SK-MEL-5 (cell line): ENCODE data around the gene MAP3K13. TPM values are rescaled to one million over a fixed set of nuclear protein-coding genes. Genes with fewer than 3 reads are reported as not detected.
"Not testable (repeated sequence)": the region's sequence is repeated elsewhere in the genome, so short reads cannot be mapped to it uniquely, and the experiment has no call there.

ENCODE experiments used
- DNase-seq: peaks from one replicate; pipeline ENCODE4 v3.0.0-alpha.2; 2016; ENCODE audit warnings: low read depth, low spot score
- in situ Hi-C: cut with HindIII; loops from 2 replicates; pipeline ENCODE4 v1.10.0; 2016; ENCODE audit warnings: low sequenced_read_pairs, high pct_unique_total_duplicates, low pct_unique_long_range_greater_than_20kb
- total RNA-seq: library from RNA; depleted of rRNA; stranded (reverse); fragments of >200 nt; shearing (Covaris generic); gene quantifications from 2 replicates; pipeline ENCODE4 v1.2.3, GENCODE V29; 2014

MAP3K13 gene
- total RNA-seq, 1 experiment from 2014 or later = 26.2 TPM

- in situ Hi-C loops = no loop called here
- no peak for DNase-seq
Measured at GRCh38 chr3:185381320-185382058, 18.6 kb downstream of the MAP3K13 start.

GRCh38 chr3:185382154-185382553 lies 19.2 kb downstream of the MAP3K13 start:
- DNase-seq = no peak
- in situ Hi-C loops = no loop called here

- in situ Hi-C loops, DNase-seq: not testable (repeated sequence)
Measured at GRCh38 chr3:185386515-185386914, 23.6 kb downstream of the MAP3K13 start.

GRCh38 chr3:185387646-185388045 lies 24.7 kb downstream of the MAP3K13 start:
- in situ Hi-C loops = no loop called here

GRCh38 chr3:185393055-185393454 lies 30.1 kb downstream of the MAP3K13 start:
- DNase-seq = no peak
- in situ Hi-C loops = no loop called here

More at GRCh38 chr3:185387646-185388045, 24.7 kb downstream of the MAP3K13 start:
- no peak for DNase-seq

GRCh38 chr3:185397676-185398075 lies 34.7 kb downstream of the MAP3K13 start:
- no peak for DNase-seq
- in situ Hi-C loops = no loop called here

GRCh38 chr3:185399737-185400667 lies 37.1 kb downstream of the MAP3K13 start:
- in situ Hi-C loops = no loop called here

GRCh38 chr3:185400866-185401265 lies 37.9 kb downstream of the MAP3K13 start:
- no peak for DNase-seq
- in situ Hi-C loops = no loop called here

More at GRCh38 chr3:185399737-185400667, 37.1 kb downstream of the MAP3K13 start:
- DNase-seq = no peak

- DNase-seq = no peak
- in situ Hi-C loops = no loop called here
Measured at GRCh38 chr3:185401319-185401955, 38.5 kb downstream of the MAP3K13 start.

- in situ Hi-C loops = no loop called here
Measured at GRCh38 chr3:185402561-185402960, 39.6 kb downstream of the MAP3K13 start.

GRCh38 chr3:185403002-185403401 lies 40.1 kb downstream of the MAP3K13 start:
- in situ Hi-C loops = no loop called here
- no peak for DNase-seq

More at GRCh38 chr3:185402561-185402960, 39.6 kb downstream of the MAP3K13 start:
- DNase-seq = no peak

GRCh38 chr3:185405243-185405642 lies 42.3 kb downstream of the MAP3K13 start:
- DNase-seq = no peak
- in situ Hi-C loops = no loop called here

GRCh38 chr3:185405664-185406063 lies 42.7 kb downstream of the MAP3K13 start:
- no peak for DNase-seq

GRCh38 chr3:185406121-185406620 lies 43.2 kb downstream of the MAP3K13 start:
- no peak for DNase-seq
- in situ Hi-C loops = no loop called here

More at GRCh38 chr3:185405664-185406063, 42.7 kb downstream of the MAP3K13 start:
- in situ Hi-C loops = no loop called here

- in situ Hi-C loops = no loop called here
- DNase-seq = no peak
Measured at GRCh38 chr3:185409957-185410356, 47.0 kb downstream of the MAP3K13 start.

GRCh38 chr3:185411133-185411532 lies 48.2 kb downstream of the MAP3K13 start:
- in situ Hi-C loops = no loop called here
- no peak for DNase-seq

- DNase-seq = no peak
- in situ Hi-C loops = no loop called here
Measured at GRCh38 chr3:185416513-185416912, 53.6 kb downstream of the MAP3K13 start.

- DNase-seq, in situ Hi-C loops: not testable (repeated sequence)
Measured at GRCh38 chr3:185418561-185418977, 55.6 kb downstream of the MAP3K13 start.
